ENCODE results near the gene PCIF1. TPM values are rescaled to one million over a fixed set of nuclear protein-coding genes. Genes with fewer than 3 reads are reported as not detected.

PCIF1 gene
- total RNA-seq, 4 donors from 2014 or later = 20.7 to 39.2 (median 24.8) TPM

DNA sequence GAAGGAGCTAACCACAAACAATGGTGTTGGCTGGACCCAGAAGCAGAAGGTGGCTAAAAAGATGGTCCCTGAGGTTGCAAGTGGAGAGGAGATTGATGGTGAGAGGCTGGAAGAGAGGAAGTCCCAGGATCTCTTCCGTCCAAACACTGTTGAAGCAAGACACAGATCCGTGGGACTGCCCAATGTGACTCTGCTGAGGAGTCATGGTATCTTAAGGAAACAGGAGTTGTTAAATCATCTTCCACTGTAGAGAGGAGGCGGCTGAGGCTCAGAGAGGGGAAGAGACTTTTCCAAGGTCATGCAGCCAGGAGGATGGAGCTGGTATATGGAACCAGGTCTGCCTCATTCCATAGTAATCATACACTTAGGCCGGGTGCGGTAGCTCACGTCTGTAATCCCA lies 41.6 kb downstream of the PCIF1 start:
- TF ChIP-seq, protein P1, sequence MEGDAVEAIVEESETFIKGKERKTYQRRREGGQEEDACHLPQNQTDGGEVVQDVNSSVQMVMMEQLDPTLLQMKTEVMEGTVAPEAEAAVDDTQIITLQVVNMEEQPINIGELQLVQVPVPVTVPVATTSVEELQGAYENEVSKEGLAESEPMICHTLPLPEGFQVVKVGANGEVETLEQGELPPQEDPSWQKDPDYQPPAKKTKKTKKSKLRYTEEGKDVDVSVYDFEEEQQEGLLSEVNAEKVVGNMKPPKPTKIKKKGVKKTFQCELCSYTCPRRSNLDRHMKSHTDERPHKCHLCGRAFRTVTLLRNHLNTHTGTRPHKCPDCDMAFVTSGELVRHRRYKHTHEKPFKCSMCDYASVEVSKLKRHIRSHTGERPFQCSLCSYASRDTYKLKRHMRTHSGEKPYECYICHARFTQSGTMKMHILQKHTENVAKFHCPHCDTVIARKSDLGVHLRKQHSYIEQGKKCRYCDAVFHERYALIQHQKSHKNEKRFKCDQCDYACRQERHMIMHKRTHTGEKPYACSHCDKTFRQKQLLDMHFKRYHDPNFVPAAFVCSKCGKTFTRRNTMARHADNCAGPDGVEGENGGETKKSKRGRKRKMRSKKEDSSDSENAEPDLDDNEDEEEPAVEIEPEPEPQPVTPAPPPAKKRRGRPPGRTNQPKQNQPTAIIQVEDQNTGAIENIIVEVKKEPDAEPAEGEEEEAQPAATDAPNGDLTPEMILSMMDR (IDR thresholded peaks at IDR 0.05; ENCODE audit: low read depth) = no peak

DNA sequence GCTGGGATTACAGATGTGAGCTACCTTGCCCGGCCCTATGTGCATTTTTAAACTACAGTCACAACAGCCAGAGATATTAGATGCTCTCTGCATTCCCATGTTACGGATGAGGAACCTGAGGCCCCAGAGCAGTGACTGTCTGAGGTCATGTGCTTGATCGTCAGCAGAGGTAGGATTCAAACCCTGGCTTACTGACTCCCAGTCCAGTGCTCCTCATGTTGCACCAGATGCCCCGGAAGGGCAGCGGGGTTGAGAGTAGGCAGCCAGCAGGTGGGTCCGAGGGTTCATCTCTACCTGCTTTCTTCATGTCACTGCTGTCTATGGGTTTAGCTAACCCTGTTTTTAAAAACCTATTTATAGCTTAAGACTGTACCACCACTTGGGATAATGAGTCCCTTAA lies 46.8 kb downstream of the PCIF1 start:
- TF ChIP-seq, protein P1 (IDR thresholded peaks at IDR 0.05; ENCODE audit: low read depth) = no peak

DNA sequence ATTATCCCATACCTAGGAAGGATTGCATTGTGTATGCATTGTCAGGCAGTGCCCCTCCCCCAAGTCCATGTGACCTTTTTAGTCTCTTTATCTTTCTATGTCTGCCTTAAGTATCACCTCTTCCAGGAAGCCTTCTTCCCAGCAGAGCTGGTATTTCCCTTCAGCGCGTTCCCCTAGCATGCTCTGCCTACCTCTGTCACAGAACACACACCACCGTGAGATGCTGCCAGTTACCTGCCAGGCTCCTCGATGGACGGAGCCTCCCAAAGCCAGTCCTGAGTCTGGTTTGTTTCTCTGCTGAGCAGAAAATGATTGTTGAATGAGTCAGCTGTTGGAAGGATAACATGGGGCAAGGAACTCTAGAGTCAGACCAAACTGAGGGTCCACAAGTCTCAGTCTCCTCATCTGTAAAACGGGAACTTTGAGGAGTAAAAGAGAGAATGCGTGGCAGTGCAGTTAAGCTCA lies 48.8 kb downstream of the PCIF1 start:
- TF ChIP-seq, protein P1 (IDR thresholded peaks at IDR 0.05; ENCODE audit: low read depth) = no peak

DNA sequence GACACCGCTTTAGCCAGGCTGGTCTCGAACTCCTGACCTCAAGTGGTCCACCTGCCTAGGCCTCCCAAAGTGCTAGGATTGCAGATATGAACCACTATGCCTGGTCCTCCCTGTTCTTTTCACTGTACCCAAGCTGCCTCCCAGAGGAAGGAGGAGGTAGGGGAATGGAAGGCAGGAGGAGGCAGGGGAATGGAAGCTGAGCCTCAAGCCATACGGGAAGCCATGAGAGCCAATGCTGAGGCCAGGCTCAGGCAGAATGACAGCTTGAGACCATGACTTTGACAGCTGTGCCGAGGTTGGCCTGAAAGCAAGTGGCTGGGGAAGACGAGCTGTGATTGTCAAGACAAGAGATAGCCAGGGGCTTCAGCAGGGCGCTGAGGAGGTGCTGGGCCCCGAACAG lies 51.1 kb downstream of the PCIF1 start:
- TF ChIP-seq, protein P1 (IDR thresholded peaks at IDR 0.05; ENCODE audit: low read depth) = no peak

DNA sequence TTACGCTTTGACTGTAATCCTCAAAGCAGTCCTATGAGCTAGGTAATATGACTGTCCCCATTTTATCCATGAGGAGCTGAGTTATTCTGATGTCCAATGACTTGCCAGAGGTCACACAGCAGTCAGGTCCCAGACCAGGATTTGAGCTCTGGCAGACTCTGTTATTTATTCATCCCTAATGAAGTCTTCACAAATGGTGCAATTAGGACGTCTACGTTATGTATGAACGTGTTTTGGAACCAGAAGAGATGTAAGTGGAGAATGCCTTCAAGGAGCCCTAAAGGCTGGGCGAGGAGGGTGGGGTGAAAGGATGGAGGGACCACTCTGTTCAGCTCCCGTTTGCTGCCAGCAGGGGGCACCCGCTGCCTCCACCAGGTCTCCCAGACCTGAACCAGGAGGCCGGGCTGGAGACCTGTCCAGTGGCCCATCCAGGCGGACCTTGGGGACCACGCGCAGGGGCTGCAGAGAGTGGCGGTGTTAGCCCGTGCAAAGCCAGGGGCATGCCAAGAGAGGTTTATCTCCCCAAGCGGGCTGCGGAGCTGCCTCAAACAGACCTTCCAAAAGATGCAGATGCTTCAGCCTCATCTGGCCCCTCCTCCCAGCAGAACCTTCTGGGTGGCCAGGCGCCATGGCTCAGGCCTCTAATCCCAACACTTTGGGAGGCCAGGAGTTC lies 52.8 kb downstream of the PCIF1 start:
- TF ChIP-seq, protein P1 (IDR thresholded peaks at IDR 0.05; ENCODE audit: low read depth) = no peak

DNA sequence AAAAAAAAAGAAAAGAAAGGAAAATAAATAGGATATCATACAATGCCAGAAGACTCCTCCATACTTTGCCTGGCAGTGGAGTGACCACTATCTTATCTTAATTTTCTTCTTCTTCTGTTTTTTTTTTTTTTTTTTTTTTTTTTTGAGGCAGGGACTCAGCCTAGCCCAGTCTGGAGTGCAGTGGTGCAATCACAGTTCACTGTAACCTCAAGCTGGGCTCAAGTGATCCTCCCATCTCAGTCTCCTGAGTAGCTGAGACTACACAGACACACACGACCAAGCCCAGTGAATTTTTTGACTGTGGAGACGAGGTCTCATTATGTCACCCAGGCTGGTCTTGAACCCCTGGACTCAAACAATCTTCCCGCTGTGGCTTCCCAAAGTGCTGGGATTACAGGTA lies 57.1 kb downstream of the PCIF1 start:
- TF ChIP-seq, protein P1 (IDR thresholded peaks at IDR 0.05; ENCODE audit: low read depth) = no peak

DNA sequence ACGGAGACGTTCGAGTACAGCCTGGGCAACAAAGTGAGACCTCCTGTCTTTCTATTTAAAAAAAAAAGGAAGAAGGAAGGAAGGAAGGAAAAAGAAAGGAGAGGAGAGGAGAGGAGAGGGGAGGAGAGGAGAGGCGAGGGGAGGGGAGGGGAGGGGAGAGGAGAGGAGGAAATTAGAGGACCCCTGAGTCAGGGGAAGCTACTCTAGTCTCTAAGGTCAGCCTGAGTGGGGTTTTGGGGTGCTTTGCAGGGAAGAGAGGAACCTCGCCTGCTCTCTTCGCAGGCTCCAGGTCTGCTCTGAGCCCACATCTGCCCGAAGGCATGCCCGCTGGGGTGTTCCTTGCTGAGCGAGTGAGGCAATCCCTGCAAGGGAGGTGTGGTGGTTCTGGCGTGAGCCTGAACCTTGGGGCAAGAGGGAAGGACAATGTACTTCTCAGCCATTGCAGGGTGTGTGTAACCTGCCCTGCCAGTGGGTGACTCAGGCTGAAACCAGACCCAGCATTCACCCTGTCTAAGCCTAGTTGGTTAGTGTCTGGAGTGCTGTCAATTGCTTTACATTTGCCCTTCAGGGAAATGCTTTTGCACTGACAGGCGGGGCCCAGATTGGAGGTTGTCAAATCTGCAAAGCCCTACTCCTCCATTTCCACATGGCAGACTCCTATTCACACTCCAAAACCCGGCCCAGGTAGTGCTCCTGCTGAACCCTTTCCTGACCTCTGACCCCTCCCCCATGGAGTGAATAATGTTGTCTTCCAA lies 58.9 kb downstream of the PCIF1 start:
- TF ChIP-seq, protein P1 (IDR thresholded peaks at IDR 0.05; ENCODE audit: low read depth) = no peak
